Measurements from ENCODE around the gene TIMM10.
"Not testable (repeated sequence)": the region's sequence is repeated elsewhere in the genome, so short reads cannot be mapped to it uniquely, and the experiment has no call there.

Gene TIMM10

DNA sequence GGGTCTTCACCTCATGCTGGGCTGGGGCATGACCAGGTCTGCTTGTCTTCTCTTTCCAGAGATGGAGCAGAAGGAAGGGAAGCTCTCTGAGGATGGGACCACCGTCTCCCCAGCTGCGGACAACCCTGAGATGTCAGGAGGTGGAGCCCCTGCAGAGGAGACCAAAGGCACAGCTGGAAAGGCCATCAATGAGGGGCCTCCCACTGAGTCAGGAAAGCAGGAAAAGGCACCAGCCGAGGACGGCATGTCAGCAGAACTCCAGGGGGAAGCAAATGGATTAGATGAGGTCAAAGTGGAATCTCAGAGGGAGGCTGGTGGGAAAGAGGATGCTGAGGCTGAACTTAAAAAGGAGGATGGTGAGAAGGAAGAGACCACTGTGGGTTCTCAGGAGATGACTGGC is 12.0 kb upstream of the TIMM10 start:
- DNase-seq (ENCODE audit: low read depth, low spot score): no peak

DNA sequence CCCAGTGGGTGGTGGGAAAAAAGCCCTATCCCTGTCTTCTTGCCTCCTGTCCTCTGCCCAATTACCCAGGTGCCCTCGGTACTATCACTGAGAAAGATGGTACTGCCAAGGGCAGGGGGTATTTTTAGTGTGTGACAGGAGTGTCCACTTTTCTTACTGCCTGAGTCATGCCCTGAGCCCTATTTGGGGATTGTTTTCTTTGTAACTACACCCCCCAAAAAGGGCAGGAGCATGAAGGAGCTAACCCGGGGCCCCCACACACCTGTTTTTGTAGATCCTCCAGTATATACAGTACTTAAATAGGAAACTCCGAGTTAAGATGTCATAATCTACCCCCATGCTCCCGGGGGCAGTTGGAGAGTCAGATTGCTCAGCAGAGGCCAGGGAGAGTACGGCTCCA is 10.6 kb upstream of the TIMM10 start:
- no peak for DNase-seq (ENCODE audit: low read depth, low spot score)

DNA sequence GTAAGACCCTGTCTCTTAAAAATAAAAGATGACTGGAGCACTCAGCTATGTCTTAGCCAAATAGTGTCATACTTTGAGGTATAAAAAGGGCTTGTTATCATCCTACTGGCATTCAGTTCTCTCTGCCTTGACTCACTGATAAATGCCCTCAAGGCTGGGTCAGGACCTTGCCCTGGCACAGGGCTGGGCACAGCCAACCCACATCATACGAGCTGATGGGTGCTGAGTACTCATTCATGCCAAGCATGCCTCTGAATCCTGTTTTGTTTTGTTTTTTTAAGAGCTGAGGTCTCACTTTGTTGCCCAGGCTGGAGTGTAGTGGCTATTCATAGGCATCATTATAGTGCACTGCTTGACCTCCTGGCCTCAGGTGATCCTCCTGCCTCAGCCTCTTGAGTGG is 8.8 kb upstream of the TIMM10 start:
- DNase-seq (ENCODE audit: low read depth, low spot score): no peak

DNA sequence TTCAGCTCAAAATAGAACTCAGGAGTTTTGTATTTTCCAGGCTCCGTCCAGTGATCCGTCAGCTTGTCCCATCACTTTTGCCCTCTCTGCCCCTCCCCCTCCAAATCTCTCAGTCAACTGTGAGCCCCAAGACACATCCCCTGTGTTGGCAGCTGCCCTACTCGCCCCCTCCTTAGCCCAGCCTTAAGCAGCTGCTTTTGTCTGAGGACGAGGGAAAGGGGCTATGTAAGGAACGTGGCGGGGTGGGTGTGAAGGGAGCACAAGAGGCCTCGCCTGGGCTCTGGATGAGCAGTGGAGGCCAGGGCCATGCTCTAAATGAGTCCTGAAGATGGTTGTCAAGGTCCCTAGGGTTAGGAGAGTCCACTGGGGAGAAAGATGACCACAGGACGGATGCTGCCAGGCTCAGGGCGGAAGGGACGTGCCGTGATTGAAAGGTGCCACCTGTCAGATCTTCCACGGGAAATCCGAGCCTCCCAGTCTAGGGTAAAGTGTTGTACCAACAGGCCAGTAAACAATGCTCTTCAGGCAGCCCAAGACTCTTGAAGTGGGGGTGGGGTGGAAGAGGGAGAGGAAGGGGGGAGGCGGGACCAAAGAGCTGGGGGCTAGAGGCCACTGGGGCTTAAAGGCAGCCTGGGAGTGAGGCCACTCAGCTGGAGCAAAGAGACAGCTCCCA is 6.5 kb upstream of the TIMM10 start, which contains the start of gene SMTNL1:
SMTNL1 (plus strand) TSS at position 649 of the 673 bp plus-strand sequence. CDS start 5,048 bp downstream, outside the sequence.
- DNase-seq (ENCODE audit: low read depth, low spot score): no peak

DNA sequence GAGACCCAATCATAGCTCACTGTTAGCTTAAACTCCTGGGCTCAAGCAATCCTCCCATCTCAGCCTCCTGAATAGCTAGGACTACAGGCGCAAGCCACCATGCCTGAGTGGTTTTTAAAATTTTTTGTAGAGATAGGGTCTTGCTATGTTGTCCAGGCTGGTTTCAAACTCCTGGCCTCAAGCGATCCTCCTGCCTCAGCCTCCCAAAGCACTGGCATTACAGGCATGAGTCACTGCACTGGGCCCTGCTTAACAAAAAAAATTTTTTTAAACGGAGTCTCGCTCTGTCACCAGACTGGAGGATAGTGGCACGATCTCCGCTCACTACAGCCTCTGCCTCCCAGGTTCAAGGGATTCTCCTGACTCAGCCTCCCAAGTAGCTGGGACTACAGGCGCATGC is 3.9 kb upstream of the TIMM10 start:
- not testable (repeated sequence) for DNase-seq (ENCODE audit: low read depth, low spot score)

DNA sequence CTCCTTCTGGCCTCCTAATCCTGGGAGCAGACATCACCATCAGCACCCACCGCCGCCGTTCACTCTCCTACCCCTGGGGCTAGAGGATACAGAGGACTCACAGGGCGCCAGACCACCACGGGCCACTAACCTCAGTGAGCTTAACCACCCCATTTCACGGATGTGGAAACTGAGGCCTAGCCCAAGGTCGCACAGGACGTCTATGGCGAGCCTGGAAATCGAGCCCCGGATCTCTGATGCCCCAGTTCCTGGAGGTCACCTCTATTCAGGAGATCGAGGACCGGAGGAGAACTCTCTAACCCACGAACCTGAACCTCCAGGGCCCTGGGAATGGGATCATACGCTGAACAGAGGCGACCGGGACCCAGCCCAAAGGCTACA is 349 bp downstream of the TIMM10 start:
- DNase-seq (ENCODE audit: low read depth, low spot score): no peak

DNA sequence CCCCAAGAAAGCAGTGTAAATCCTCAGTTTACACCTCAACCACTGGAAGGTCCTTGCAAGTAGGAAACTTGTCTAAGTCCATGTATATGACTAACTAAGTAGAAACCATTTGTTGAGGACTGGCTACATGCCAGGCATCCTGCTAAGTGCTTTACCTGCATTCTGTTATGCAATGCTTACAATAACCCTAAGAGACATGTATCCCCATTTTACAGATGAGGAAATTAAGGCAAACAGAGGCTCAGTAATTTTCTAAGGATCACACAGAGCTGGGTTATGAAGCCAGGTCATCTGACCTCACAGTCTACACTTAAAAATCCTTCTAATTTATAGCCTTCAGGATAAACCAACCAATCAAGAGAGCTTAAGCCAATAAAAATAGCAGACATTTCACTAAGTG is 1.5 kb downstream of the TIMM10 start:
- DNase-seq (ENCODE audit: low read depth, low spot score): no peak

DNA sequence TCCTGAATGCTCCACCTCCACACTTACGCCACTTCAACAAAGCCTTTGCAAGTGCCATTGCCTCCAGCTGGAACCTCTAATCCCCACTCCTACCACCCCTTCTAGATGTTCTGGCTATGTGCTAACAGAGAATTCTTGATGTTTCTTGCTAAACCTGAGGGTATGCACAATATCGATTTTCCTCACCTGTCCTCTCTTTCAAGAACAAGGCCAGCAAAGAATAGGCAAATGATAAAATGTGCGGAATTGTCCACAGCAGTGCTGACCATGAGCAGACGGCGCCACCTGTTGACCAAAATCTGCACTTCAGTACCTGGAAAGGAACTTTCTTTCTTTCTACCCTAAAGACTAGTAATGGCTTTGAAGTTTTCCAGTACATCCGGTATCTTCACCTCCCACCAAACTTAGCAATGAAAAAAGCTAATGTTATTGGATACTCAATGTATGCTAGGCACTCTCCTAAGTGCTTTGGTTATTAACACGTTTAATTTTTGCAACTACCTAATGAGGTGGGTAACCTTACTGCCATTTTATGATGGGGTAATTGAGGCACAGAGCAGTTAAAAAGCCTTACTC is 3.4 kb downstream of the TIMM10 start:
- DNase-seq (ENCODE audit: low read depth, low spot score): no peak

DNA sequence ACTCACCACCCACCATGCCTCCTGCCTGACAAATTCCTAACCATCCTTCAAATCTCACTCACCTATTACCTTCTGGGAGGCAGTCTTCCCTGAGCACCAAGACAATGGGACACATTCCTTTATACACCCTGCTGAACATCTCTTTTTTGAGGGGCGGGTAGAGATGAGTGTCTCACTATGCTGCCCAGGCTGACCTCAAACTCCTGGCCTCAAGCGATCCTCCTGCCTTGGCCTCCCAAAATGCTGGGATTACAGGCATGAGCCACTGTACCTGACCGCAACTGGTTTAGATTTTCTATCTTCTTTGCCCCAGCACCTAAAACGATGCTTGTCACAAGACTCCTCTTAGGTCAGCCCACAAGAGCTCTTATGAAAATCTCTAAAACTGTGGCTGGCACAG is 7.1 kb downstream of the TIMM10 start:
- no peak for DNase-seq (ENCODE audit: low read depth, low spot score)

DNA sequence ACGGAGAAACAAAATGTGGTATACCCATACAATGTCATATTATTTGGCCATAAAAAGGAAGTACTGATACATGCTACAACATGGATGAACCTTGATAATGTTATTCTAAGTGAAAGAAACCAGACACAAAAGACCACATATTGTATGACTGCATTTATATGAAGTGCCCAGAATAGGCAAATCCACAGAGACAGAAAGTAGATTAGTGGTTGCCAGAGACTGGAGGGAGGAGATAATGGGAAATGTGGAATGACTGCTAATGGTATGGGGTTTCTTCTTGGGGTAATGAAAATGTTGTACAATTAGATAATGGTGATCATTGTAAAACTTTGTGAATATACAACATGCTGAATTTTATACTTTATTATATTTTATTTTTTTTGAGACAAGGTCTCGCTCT is 9.4 kb downstream of the TIMM10 start:
- no peak for DNase-seq (ENCODE audit: low read depth, low spot score)

DNA sequence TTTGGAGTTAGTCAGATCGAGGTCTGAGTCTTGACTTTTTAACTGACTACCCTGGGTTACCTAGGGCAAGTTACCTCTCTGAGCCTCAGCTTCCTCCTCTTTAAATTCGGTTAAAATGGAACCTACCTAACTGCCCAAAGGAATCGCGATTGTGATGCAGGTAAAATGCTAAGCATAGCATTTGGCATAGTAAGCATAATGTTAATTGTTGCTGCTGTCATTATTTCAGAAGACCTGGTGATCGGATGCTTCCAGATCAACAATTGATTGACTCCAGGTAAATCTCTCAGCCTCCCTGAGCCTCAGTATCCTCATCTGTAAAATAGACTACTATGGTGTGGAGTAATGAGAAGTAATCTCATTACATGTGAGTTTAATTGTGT is 14.5 kb downstream of the TIMM10 start:
- no peak for DNase-seq (ENCODE audit: low read depth, low spot score)

DNA sequence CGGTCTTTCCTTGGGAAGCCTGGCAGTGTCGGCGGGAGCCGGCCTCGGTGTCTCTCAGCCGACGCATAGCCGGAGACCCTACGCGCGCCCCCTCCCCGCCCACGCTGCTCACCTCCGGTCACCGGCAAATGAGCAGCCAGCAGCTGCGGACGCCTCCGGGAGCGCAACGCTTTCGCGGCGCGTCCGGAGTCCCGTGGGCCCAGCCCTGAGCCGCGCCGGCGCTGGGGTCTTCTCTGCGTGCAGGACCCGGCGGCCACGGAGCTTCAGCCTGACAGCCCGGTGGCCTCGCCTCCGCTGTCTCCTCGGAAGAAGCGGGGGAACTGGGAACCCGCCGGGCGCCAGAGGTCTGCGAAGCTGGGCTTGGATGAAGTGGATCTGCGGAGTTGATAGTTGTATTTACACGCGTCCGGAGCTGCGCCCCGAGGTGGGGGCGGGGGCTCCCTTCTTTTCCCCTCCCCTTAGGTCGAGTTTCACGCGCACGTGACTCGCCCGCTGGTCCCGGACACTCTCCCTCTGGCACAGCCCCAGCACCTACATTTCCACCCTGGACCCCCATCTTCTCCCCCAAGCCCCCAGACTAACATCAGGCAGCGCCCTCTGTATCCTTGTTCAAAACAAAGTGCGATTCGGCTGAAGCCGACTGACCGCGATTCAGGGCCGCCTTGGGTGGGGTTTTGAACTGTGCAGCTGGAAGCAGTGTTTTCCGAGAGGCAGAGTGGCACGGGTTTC is 15.1 kb downstream of the TIMM10 start, which contains the start of gene SLC43A1:
SLC43A1 (minus strand) TSS at position 371 of the 729 bp plus-strand sequence. CDS start 1,591 bp downstream, outside the sequence.
- DNase-seq (ENCODE audit: low read depth, low spot score): no peak

DNA sequence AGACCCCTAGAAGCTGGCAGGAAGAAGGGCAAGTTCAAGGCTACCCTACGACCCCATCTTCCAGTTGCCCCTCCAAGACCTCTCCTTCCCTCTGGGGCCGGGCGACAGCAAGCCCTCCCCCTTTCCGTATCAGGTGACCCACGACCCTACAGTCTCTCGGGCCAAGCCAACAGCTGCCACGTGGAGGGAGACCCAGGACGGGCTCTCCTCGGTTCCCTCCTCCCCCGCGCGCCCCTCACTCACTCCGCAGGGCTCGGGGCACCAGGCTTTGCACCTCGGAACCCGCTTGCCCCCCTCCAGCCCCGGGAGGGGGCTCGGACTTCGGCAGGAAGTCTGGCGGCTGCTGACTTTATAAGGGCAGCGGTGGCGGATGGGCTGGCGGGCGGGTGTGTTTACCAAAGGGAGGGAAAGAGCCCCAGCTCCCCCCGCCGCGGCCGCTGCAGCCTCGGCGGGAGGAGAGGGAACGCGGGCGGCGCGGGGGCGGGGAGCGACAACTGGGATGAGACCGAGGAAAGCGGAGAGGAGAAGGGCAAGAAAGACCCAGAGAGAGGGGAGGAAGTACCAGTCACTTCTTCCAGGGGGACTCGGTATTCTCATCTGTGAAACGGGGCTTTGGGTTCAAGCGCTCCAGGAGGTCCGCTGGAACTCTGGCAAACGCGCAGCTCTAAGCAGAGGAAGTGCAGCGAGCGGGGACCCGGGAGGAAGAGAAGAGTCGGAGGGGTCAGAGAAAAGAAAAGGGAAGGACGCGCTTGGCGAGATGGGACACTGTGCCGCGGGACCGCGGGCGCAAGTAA is 15.8 kb downstream of the TIMM10 start:
- DNase-seq (ENCODE audit: low read depth, low spot score): no peak

DNA sequence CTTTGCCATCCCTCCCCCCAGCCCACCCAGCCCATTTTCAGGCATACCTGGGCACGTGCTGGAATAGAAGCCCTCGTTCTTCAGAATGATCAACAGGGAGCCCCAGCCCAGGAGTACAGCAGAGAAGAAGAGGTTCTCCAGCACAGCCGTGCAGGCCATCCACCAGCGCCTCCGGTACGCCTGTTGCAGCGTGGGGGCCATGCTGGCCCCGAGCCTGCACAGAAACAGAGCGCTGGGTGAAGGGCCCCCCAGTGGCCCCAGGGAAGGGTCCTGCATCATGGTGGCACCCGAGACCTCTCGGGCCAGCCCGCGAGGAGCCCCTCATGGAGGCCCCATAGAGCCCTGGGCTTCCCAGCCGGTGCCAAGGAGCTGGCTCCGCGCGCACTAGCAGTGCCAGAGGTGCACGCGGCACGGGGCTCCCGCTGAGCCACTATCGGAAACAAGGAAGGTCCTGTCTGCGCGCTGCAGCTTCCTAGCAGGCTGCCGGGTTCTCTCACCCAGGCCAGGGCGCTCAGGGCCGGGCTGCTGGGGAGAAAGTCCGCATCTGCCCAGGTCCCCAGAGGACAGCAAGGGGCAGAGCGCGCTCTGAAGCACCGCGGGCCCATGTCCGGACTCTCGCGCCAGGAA is 16.5 kb downstream of the TIMM10 start:
- DNase-seq (ENCODE audit: low read depth, low spot score): no peak

DNA sequence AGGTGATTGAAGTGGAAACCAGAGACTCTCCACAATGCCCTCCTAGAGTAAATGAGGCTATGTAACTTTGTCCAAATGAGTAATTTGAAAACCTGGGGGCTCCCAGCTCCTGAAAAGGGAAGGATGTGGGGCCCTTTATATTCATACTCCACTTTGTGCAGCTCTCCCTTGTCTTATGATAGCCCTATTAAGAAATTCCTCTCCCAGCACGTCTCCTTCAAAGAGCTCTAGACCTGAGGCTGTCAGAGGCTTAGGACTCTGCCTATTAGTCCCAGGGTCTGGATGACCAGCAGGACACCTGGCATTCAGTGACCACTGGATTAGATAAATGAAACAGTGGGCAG is 17.1 kb downstream of the TIMM10 start:
- no peak for DNase-seq (ENCODE audit: low read depth, low spot score)

DNA sequence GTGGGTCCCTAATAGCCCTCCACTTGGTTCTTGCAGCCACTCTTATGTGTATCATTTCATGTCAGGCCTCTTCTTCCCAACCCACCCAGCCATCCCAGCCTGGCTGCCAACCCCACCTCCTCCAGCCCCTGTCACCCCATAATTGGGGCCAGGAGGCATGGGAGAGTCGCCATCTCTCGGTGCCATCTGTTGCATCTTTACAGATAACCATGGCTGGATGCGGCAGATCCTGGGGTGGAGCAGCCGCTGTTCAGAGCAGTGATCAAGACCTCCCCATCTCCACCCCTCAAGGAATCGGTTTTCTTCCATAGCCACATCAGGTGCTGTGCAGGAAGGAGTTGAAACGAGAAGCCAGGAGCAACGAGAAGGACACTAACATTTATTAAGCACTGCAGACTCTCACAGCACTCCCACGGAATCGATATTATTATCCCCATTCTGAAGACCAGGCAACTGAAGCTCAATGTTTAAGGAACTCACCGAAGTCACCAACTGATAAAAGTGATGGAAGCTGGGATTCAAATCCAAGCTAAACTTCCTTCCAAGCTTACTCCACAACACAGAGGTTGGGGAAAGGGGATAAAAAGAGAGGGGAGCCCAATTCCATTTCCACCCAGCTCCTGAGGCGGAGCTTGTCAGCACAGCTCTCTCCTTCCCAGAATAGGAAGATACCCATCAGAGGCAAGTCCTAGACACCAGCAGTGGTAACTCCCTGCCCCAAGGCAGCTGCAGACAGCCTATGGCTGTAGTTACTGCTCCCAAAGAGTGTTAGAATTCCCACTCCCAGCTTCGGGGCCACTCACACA is 17.7 kb downstream of the TIMM10 start:
- no peak for DNase-seq (ENCODE audit: low read depth, low spot score)

DNA sequence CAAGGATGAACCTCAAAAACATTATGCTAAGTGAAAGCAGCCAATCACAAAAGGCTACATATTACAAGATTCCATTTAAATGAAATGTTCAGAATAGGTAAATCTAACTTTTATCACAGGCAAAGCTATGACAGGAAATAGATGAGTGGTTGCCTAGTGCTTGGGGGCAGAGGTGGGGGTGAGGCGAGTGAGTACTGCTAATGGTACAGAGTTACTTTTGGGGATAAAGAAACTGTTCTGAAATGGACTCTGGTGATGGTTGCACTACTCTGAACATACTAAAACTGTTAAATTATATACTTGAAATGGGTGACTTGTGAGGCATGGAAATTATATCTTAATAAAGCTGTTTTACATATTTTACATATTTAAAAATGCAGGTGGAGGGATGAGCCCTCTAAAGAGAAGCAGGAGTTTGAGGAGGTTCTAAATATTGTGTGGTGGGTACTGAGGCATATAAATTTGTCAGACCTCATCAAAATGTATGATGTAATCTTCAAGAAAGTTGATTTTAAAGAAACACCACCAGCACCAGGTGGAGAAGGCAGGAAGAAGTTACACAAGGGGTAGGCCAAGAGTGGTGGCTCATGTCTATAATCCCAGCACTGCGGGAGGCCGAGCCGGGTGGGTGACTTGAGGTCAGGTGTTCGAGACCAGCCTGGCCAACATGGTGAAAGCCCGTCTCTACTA is 18.7 kb downstream of the TIMM10 start:
- DNase-seq (ENCODE audit: low read depth, low spot score): no peak

DNA sequence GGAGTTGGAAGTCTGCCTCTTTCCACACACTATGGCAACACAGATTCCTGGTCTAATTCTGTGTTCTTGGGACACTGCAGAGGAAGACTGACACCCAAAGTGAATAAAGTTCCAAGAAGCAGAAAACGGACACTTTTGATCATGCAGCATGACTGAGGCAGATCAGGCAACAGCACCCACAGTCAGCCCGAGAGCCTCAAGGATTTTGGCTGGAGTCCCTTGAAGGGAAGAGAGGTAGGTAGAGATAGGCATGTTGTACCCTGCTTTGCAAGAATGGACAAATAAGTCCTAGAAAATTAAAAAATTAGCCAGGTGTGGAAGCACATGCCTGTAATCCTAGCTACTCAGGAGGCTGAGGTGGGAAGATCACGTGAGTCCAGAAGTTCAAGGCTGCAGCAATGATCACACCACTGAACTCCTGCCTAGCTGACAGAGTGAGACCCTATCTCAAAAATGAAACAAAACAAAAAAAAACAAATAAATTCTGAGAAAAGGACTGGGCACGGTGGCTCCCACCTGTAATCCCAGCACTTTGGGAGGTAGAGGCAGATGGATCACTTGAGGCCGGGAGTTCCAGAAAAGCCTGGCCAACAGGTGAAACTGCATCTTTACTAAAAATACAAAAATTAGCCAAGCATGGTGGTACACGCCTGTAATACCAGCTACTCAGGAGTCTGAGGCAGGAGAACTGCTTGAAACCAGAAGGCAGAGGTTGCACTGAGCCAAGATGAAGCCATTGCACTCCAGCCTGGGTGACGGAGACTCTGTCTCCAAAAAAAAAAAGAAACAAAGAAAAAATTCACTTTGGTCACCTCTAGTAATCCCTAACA is 22.0 kb downstream of the TIMM10 start:
- no peak for DNase-seq (ENCODE audit: low read depth, low spot score)

DNA sequence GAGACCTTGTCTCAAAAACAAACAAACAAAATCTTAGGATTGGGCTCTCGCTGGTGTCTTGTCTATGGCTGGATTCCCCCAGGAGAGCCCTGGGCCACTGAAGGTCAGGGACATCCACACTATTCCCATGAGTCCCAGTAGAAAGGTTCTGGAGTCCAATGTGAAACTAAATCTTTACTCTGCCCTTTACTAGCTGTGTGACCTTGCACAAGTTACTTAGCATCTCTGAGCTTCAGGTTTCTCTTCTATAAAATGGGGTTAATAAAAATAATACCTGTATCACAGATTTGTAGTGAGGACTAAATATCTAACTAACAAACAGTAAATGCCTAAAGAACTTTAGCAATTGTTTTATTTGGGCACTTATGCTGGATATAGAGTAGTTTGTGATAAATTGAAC is 24.0 kb downstream of the TIMM10 start:
- no peak for DNase-seq (ENCODE audit: low read depth, low spot score)
